LNCaP clone FGC (cell line): Measurements from ENCODE around the gene NXF1.

Experiments used
- DNase-seq: peaks from one replicate; pipeline ENCODE4 v3.0.0-alpha.2; 2011; ENCODE audit warnings: low read depth
- H3K4me3 ChIP-seq: 2 replicates; pipeline ENCODE4 v1.5.1; 2011; ENCODE audit warnings: mild to moderate bottlenecking, low read depth, low read length, control low read depth
- CTCF ChIP-seq: IDR thresholded peaks from 2 replicates; pipeline ENCODE4 v1.5.1; 2012; ENCODE audit warnings: mild to moderate bottlenecking; ENCODE audit not compliant: control insufficient read depth, insufficient read depth; ENCODE audit errors: extremely low read depth

Gene NXF1

GRCh38 chr11:62792202-62792575 lies 13.1 kb downstream of the NXF1 start:
- TF ChIP-seq CTCF: no peak
- H3K4me3 ChIP-seq: peak overlapping the region; percentile 93
- no peak for DNase-seq

GRCh38 chr11:62791501-62792201 lies 13.6 kb downstream of the NXF1 start, which contains the start of gene TMEM223:
Gene TMEM223 (minus strand): TSS chr11:62792006. CDS start chr11:62791994, 12 bp downstream.
- H3K4me3 ChIP-seq: peak within 1 kb of the TSS; percentile 93
- no peak for TF ChIP-seq CTCF
- DNase-seq: no peak

- TF ChIP-seq CTCF: no peak
Observed at GRCh38 chr11:62789576-62789975, 15.7 kb downstream of the NXF1 start.

GRCh38 chr11:62788991-62789390 lies 16.2 kb downstream of the NXF1 start:
- DNase-seq: no peak
- H3K4me3 ChIP-seq: peak overlapping the region; percentile 93
- no peak for TF ChIP-seq CTCF

More at GRCh38 chr11:62789576-62789975, 15.7 kb downstream of the NXF1 start:
- no peak overlapping the region for H3K4me3 ChIP-seq
- DNase-seq: no peak

GRCh38 chr11:62787005-62787759 lies 18.1 kb downstream of the NXF1 start, which contains the start of gene TMEM179B:
Gene TMEM179B (plus strand): TSS chr11:62787402. CDS start chr11:62787432, 30 bp downstream.
- H3K4me3 ChIP-seq: peak within 1 kb of the TSS; percentile 93
- peak; percentile 89 for DNase-seq
- peak; percentile 57 for TF ChIP-seq CTCF

GRCh38 chr11:62786318-62787004 lies 18.8 kb downstream of the NXF1 start:
- TF ChIP-seq CTCF: peak; percentile 98
- DNase-seq: no peak
- H3K4me3 ChIP-seq: peak overlapping the region; percentile 93
